PC-3 (cell line): ENCODE measurements around the gene HOXA2. TPM values are rescaled to one million over a fixed set of nuclear protein-coding genes. Genes with fewer than 3 reads are reported as not detected.

ENCODE experiments used
- ATAC-seq: fragments of 200-7000 bp; cut with Tn5 transposase; 2 replicates; pipeline ENCODE4 v1.9.1; 2020; ENCODE audit warnings: mild to moderate bottlenecking, moderate library complexity
- BruUV-seq: library from RNA; stranded (reverse); fragments of 400-500 nt; replicated peaks from 2 replicates; lab custom pipeline; 2021; lab: Mats Ljungman, UMichigan
- CTCF ChIA-PET: fragments of 300-600 bp; sonication (Branson Sonifier 250); formaldehyde crosslinking; loops from one replicate; lab custom pipeline; 2022; ENCODE audit warnings: antibody characterized with exemption; lab: Charles Lee
- POLR2A ChIA-PET: fragments of 300-600 bp; sonication (Branson Sonifier 250); formaldehyde crosslinking; loops from one replicate; lab custom pipeline; 2022; ENCODE audit warnings: antibody characterized with exemption; ENCODE audit not compliant: unreplicated experiment; lab: Charles Lee
- DNase-seq: peaks from one replicate; pipeline ENCODE4 v3.0.0-alpha.2; 2015
- H2AFZ ChIP-seq: fragments of 300-600 bp; sonication (generic); 2 replicates; pipeline ENCODE4 v1.6.0; 2016; ENCODE audit warnings: antibody characterized with exemption, low read length
- H3F3A ChIP-seq: fragments of 300-600 bp; sonication (generic); one replicate; pipeline ENCODE4 v1.6.0; 2017; ENCODE audit warnings: antibody characterized with exemption, low read length, control low read depth, mild to moderate bottlenecking; ENCODE audit not compliant: unreplicated experiment
- H3K27ac ChIP-seq: fragments of 300-600 bp; sonication (generic); 2 replicates; pipeline ENCODE4 v1.5.1; 2016; ENCODE audit warnings: mild to moderate bottlenecking, low read length
- H3K27me3 ChIP-seq: fragments of 300-600 bp; sonication (generic); 2 replicates; pipeline ENCODE4 v1.6.1; 2016; ENCODE audit warnings: low read length, mixed read lengths
- H3K36me3 ChIP-seq: fragments of 300-600 bp; sonication (generic); 2 replicates; pipeline ENCODE4 v1.6.1; 2016; ENCODE audit warnings: low read depth, mixed run types, low read length, mixed read lengths
- H3K4me1 ChIP-seq: fragments of 300-600 bp; sonication (generic); 2 replicates; pipeline ENCODE4 v1.5.1; 2016; ENCODE audit warnings: low read length; ENCODE audit not compliant: insufficient read depth
- H3K4me2 ChIP-seq: fragments of 300-600 bp; sonication (generic); 2 replicates; pipeline ENCODE4 v1.6.0; 2016; ENCODE audit warnings: low read length
- H3K4me3 ChIP-seq: fragments of 300-600 bp; sonication (generic); 2 replicates; pipeline ENCODE4 v1.5.1; 2016; ENCODE audit warnings: mild to moderate bottlenecking, low read length, mixed read lengths
- H3K79me2 ChIP-seq: fragments of 300-600 bp; sonication (generic); 2 replicates; pipeline ENCODE4 v1.6.1; 2017; ENCODE audit warnings: low read length, mixed read lengths
- H3K9ac ChIP-seq: fragments of 300-600 bp; sonication (generic); 2 replicates; pipeline ENCODE4 v1.6.0; 2016; ENCODE audit warnings: mild to moderate bottlenecking, low read length
- H3K9me2 ChIP-seq: fragments of 300-600 bp; sonication (generic); replicated peaks from 2 replicates; pipeline ENCODE4 v1.6.1; 2016; ENCODE audit warnings: mixed run types, low read length, mixed read lengths
- H3K9me3 ChIP-seq: fragments of 300-600 bp; sonication (generic); 2 replicates; pipeline ENCODE4 v1.6.1; 2016; ENCODE audit warnings: low read length, mixed read lengths
- H4K20me1 ChIP-seq: fragments of 300-600 bp; sonication (generic); 2 replicates; pipeline ENCODE4 v1.6.1; 2016; ENCODE audit warnings: low read length, mixed read lengths
- EZH2 ChIP-seq: fragments of 300-600 bp; sonication (generic); IDR thresholded peaks from one replicate; pipeline ENCODE4 v1.6.1; 2017; ENCODE audit warnings: antibody characterized with exemption, mild to moderate bottlenecking, low read length; ENCODE audit not compliant: unreplicated experiment
- EZH2phosphoT487 ChIP-seq: fragments of 300-600 bp; sonication (generic); IDR thresholded peaks from 2 replicates; pipeline ENCODE4 v1.6.1; 2018; ENCODE audit warnings: mild to moderate bottlenecking, antibody characterized with exemption, low read length, borderline replicate concordance
- intact Hi-C: fragments of 100-400 bp; cut with micrococcal nuclease; formaldehyde crosslinking; loops from 2 replicates; pipeline ENCODE4 v1.9.0; 2023
- total RNA-seq: library from RNA; depleted of rRNA; stranded (reverse); fragments of >200 nt; gene quantifications from 2 replicates; pipeline ENCODE4 v1.2.3, GENCODE V29; 2014
- TF ChIP-seq, protein P1 (sequence below): fragments of 300-600 bp; sonication (generic); conservative IDR thresholded peaks from 2 replicates; pipeline ENCODE4 v1.5.1; 2017; ENCODE audit warnings: antibody characterized with exemption, low read depth, mild to moderate bottlenecking, low read length

The HOXA2 gene
- total RNA-seq, 1 experiment from 2014 or later: 0.07 TPM

DNA sequence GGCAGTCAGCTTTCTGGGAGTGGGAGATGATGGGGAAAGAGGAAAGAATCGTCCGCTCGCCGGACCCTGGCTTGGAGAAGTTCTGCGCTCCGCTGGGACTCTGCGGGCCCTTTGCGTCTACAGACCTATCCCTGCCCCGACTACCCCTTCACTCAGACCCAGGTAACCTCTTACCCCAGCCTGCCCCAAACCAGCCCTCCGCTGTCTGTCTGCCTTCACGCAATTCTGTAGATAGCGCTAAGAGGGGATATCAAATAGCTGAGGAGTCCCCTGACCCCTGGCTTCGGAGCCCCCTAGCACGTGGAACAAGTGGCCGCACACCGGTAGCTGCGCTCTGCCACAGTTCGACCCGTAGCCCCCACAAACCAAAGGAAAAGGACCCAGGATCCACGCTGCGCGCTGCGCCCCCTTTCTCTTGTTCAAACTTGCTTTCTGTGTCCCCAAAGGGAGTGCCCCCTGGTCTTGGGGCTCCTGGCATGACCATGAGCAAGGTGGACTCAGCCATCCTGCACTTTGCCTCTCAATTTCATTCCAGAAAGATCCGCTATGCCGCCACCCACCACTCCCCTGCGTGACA, 21.1 kb upstream of the HOXA2 start:
- Histone ChIP-seq H3K9me2 (no peaks in the 10 kb centered on the region), H4K20me1 (no peaks in the 10 kb centered on the region), H3K9ac (no peak overlapping the region), H3K79me2 (peaks cover 15% of the 10 kb centered on the region; the same call in 1 of the 2 replicates), H3K9me3 (no peaks in the 10 kb centered on the region), H3K4me3 (no peak overlapping the region), H3K4me2 (no peak overlapping the region), H3K27ac (no peak overlapping the region), H3K36me3 (no peaks in the 10 kb centered on the region; the same call in 1 of the 2 replicates), H2AFZ (no peak overlapping the region), H3K4me1 (0 out of 2 replicates have a peak, but pooled peaks cover 4% of the 10 kb centered on the region), H3K27me3 (no peaks in the 10 kb centered on the region), H3F3A (no peaks in the 10 kb centered on the region)
- ChIA-PET CTCF (no interaction called here), POLR2A (interaction anchor here (0.6 kb wide), 1 partner anchor 12 kb away, joined by 4 read pairs; no protein-coding TSS in a partner anchor)
- TF ChIP-seq EZH2 (no peak), EZH2phosphoT487 (no peak)
- TF ChIP-seq, protein P1, sequence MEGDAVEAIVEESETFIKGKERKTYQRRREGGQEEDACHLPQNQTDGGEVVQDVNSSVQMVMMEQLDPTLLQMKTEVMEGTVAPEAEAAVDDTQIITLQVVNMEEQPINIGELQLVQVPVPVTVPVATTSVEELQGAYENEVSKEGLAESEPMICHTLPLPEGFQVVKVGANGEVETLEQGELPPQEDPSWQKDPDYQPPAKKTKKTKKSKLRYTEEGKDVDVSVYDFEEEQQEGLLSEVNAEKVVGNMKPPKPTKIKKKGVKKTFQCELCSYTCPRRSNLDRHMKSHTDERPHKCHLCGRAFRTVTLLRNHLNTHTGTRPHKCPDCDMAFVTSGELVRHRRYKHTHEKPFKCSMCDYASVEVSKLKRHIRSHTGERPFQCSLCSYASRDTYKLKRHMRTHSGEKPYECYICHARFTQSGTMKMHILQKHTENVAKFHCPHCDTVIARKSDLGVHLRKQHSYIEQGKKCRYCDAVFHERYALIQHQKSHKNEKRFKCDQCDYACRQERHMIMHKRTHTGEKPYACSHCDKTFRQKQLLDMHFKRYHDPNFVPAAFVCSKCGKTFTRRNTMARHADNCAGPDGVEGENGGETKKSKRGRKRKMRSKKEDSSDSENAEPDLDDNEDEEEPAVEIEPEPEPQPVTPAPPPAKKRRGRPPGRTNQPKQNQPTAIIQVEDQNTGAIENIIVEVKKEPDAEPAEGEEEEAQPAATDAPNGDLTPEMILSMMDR: no peak
- ATAC-seq: no peak
- BruUV-seq: no TSS peak
- intact Hi-C loops: no loop called here
- DNase-seq: no peak

DNA sequence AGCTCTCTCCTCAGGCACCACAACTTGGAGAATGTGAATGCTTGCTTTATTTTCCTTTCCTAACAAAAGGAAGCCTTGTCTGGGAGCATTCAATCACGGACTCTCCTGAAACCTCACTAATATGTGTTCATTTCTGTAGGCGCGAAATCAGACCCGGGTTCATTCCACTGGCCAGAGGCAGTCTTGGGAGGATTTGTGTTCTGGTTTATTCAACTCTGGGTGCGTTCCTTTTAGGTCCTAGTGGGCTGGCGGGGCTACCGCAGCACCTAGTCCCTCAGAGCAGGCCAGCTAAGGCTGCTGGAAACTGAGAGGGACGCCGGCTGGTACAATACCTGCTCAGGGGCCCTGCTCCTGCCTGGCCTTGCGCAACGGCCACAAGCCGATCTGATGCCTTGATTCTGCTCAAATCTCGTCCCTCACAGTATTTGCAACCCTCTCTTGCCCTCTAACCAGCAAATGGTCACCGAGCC, 20.6 kb upstream of the HOXA2 start:
- intact Hi-C loops: no loop called here
- no TSS peak for BruUV-seq
- Histone ChIP-seq H3K9me3 (no peaks in the 10 kb centered on the region), H2AFZ (0 out of 2 replicates have a peak overlapping the region, but pooled peaks have one; percentile 1), H3K4me3 (no peak overlapping the region; the same call in 1 of the 2 replicates), H3K36me3 (no peaks in the 10 kb centered on the region; the same call in 1 of the 2 replicates), H3K9me2 (no peaks in the 10 kb centered on the region), H3K4me2 (peak overlapping the region; percentile 38), H3K79me2 (peaks cover 18% of the 10 kb centered on the region; the same call in 1 of the 2 replicates), H4K20me1 (no peaks in the 10 kb centered on the region), H3K9ac (peak overlapping the region; percentile 51; the same call in 1 of the 2 replicates), H3K27ac (no peak overlapping the region), H3F3A (no peaks in the 10 kb centered on the region), H3K4me1 (0 out of 2 replicates have a peak, but pooled peaks cover under 1% of the 10 kb centered on the region), H3K27me3 (no peaks in the 10 kb centered on the region)
- DNase-seq (no peak), ATAC-seq (0 out of 2 replicates have a peak, but pooled peaks have one; percentile 9)
- CTCF ChIA-PET: no interaction called here
- POLR2A ChIA-PET: interaction anchor here (0.6 to 0.7 kb wide), 3 partner anchors 8 to 25 kb away, joined by 3 to 5 read pairs (median 4); no protein-coding TSS in a partner anchor
- TF ChIP-seq EZH2phosphoT487: no peak
- TF ChIP-seq, protein P1: no peak
- no peak for TF ChIP-seq EZH2
